ENCODE results near the gene NCMAP. TPM values are rescaled to one million over a fixed set of nuclear protein-coding genes. Genes with fewer than 3 reads are reported as not detected.
A peak's percentile ranks its signal among the peaks of the same experiment; 100 is the strongest.
"Not testable (repeated sequence)": the region's sequence is repeated elsewhere in the genome, so short reads cannot be mapped to it uniquely, and the experiment has no call there.

Gene NCMAP
- total RNA-seq, 2 experiments from 2014 or later, result not detected

DNA sequence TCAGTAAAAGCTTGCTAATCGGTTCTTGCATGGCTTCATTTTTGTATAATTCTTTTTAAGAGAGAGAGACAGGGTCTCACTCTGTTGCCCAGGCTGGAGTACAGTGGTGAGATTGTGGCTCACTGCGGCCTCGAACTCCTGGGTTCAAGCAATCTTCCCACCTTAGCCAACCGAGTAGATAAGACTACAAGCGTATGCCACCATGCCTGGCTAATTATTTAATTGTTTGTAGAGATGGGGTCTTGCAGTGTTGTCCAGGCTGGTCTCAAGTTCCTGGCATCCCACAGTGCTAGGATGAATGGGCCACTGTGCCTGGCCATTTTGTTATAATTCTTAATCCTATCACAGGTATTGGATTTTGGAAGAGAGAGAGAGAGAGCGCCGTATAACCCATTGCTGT, 29.8 kb upstream of the NCMAP start:
- no peak overlapping the region for H3K27ac Mint-ChIP-seq
- H3K4me3 Mint-ChIP-seq, result no peak overlapping the region
- POLR2A ChIA-PET, result interaction anchor here (0.7 to 4.7 kb wide), 6 partner anchors 7 to 117 kb away, joined by 3 to 52 read pairs (median 7); partner anchors contain the start of genes NIPAL3, RCAN3 and STPG1
- no peaks in the 10 kb centered on the region for H3K27me3 Mint-ChIP-seq
- CTCF ChIA-PET, result interaction anchor here (0.7 to 7.2 kb wide), 20 partner anchors 8 to 134 kb away, joined by 3 to 77 read pairs (median 5); partner anchors contain the start of genes NIPAL3, RCAN3, SRRM1 and STPG1
- peaks cover 23% of the 10 kb centered on the region for H3K4me1 Mint-ChIP-seq
- no peaks in the 10 kb centered on the region for H3K9me3 Mint-ChIP-seq
- peaks cover 27% of the 10 kb centered on the region for H3K36me3 Mint-ChIP-seq (ENCODE audit: low read depth)
- DNase-seq, result no peak

GRCh38 chr1:24526940-24527542, 28.8 kb upstream of the NCMAP start:
- H3K9me3 Mint-ChIP-seq, result no peaks in the 10 kb centered on the region
- H3K27ac Mint-ChIP-seq, result peak overlapping the region; percentile 14
- no peaks in the 10 kb centered on the region for H3K27me3 Mint-ChIP-seq
- H3K36me3 Mint-ChIP-seq (ENCODE audit: low read depth), result peaks cover 34% of the 10 kb centered on the region
- ChIA-PET POLR2A (interaction anchor here (0.5 to 4.7 kb wide), 7 partner anchors 8 to 111 kb away, joined by 3 to 52 read pairs (median 4); partner anchors contain the start of genes NIPAL3 and RCAN3), CTCF (interaction anchor here (1.1 to 7.2 kb wide), 19 partner anchors 9 to 143 kb away, joined by 3 to 77 read pairs (median 6); partner anchors contain the start of genes NIPAL3, RCAN3, SRRM1 and STPG1)
- H3K4me3 Mint-ChIP-seq, result no peak overlapping the region
- H3K4me1 Mint-ChIP-seq, result peaks cover 25% of the 10 kb centered on the region
- peak; percentile 57 for DNase-seq

DNA sequence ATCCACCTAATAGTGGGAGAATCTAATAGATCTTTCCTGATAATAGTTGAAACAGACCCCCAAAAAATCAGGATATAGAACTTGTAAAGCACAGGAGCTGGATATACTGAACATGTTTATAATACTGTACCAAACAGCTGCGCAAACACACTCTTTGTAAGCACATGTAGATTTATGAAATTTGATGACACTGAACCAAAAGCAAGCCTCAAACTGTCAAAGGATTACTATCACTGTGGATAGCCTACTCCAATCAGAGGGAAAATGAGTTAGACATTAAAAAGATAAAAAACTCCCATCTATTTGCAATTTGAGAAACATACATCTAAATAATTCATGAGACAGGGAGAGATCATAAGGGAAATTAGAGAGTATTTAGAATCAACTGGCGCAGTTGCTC, 27.1 kb upstream of the NCMAP start:
- no peak for DNase-seq
- Mint-ChIP-seq H3K36me3 (ENCODE audit: low read depth) (peaks cover 33% of the 10 kb centered on the region), H3K4me1 (peaks cover 30% of the 10 kb centered on the region), H3K27ac (no peak overlapping the region), H3K27me3 (no peaks in the 10 kb centered on the region), H3K4me3 (no peak overlapping the region), H3K9me3 (no peaks in the 10 kb centered on the region)
- ChIA-PET POLR2A (interaction anchor here (1.3 kb wide), 1 partner anchor 27 kb away, joined by 3 read pairs; no protein-coding TSS in a partner anchor), CTCF (interaction anchor here (0.8 to 7.2 kb wide), 6 partner anchors 11 to 378 kb away, joined by 3 to 77 read pairs (median 12); partner anchors contain the start of genes NIPAL3, RCAN3 and STPG1)

GRCh38 chr1:24529292-24529691, 26.6 kb upstream of the NCMAP start:
- not testable (repeated sequence) for H3K9me3 Mint-ChIP-seq, H3K27me3 Mint-ChIP-seq, H3K27ac Mint-ChIP-seq, H3K4me3 Mint-ChIP-seq, DNase-seq
- POLR2A ChIA-PET, result interaction anchor here (1.3 kb wide), 1 partner anchor 28 kb away, joined by 3 read pairs; no protein-coding TSS in a partner anchor
- CTCF ChIA-PET, result interaction anchor here (1.0 to 7.2 kb wide), 3 partner anchors 26 to 379 kb away, joined by 5 to 77 read pairs (median 43); partner anchors contain the start of genes NIPAL3 and RCAN3
- peaks cover 35% of the 10 kb centered on the region for H3K4me1 Mint-ChIP-seq
- peaks cover 38% of the 10 kb centered on the region for H3K36me3 Mint-ChIP-seq (ENCODE audit: low read depth)

GRCh38 chr1:24535021-24535424, 20.9 kb upstream of the NCMAP start:
- peaks cover 67% of the 10 kb centered on the region for H3K36me3 Mint-ChIP-seq (ENCODE audit: low read depth)
- POLR2A ChIA-PET, result interaction anchor here (0.8 to 6.8 kb wide), 10 partner anchors 9 to 732 kb away, joined by 3 to 100 read pairs (median 7); partner anchors contain the start of genes NIPAL3, RCAN3, SRRM1 and STPG1

GRCh38 chr1:24535778-24536177, 20.1 kb upstream of the NCMAP start:
- Mint-ChIP-seq H3K4me1 (peaks cover 67% of the 10 kb centered on the region), H3K27me3 (no peaks in the 10 kb centered on the region), H3K9me3 (no peaks in the 10 kb centered on the region), H3K27ac (peak overlapping the region; percentile 98), H3K4me3 (peak overlapping the region; percentile 82), H3K36me3 (ENCODE audit: low read depth) (peaks cover 67% of the 10 kb centered on the region)
- ChIA-PET CTCF (interaction anchor here (0.8 to 2.8 kb wide), 13 partner anchors 9 to 386 kb away, joined by 3 to 25 read pairs (median 7); partner anchors contain the start of genes NIPAL3 and RCAN3), POLR2A (interaction anchor here (0.8 to 6.8 kb wide), 13 partner anchors 10 to 733 kb away, joined by 3 to 100 read pairs (median 5); partner anchors contain the start of genes NIPAL3, RCAN3, SRRM1 and STPG1)
- DNase-seq, result no peak

More at GRCh38 chr1:24535021-24535424, 20.9 kb upstream of the NCMAP start:
- Mint-ChIP-seq H3K27ac (peak overlapping the region; percentile 98), H3K4me1 (peaks cover 60% of the 10 kb centered on the region), H3K27me3 (no peaks in the 10 kb centered on the region), H3K4me3 (peak overlapping the region; percentile 82), H3K9me3 (no peaks in the 10 kb centered on the region)
- peak; percentile 79 for DNase-seq
- CTCF ChIA-PET, result interaction anchor here (0.8 to 2.8 kb wide), 11 partner anchors 8 to 385 kb away, joined by 3 to 25 read pairs (median 7); partner anchors contain the start of genes NIPAL3 and RCAN3

DNA sequence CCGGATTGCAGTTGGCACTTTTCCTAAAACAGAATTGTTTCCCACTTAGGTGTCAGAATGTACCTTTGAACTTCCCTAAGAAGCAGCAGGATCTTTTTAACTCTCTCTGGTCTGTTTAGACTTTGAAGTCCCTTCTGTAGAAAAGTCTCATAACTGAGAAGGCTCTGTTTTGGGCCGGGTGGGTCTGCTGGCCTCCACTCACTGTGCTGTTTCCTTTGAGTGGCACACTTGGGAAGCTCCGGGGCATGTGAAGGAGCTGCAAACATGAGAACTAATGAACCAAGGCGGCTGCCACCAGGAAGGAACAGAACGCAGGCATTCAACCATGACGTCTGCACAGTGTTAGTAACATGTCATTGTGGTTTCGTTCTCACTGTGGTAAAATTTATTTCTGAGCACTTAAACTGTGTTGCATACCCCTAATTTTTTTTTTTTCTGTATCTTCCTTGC, 19.5 kb upstream of the NCMAP start:
- ChIA-PET CTCF (interaction anchor here (0.9 to 2.8 kb wide), 10 partner anchors 10 to 386 kb away, joined by 3 to 25 read pairs (median 8); partner anchors contain the start of genes NIPAL3 and RCAN3), POLR2A (interaction anchor here (0.9 to 6.8 kb wide), 8 partner anchors 32 to 346 kb away, joined by 4 to 100 read pairs (median 10); partner anchors contain the start of genes NIPAL3, RCAN3, SRRM1 and STPG1)
- Mint-ChIP-seq H3K27me3 (no peaks in the 10 kb centered on the region), H3K9me3 (no peaks in the 10 kb centered on the region), H3K4me3 (peak overlapping the region; percentile 73), H3K36me3 (ENCODE audit: low read depth) (peaks cover 63% of the 10 kb centered on the region), H3K4me1 (peaks cover 74% of the 10 kb centered on the region), H3K27ac (peak overlapping the region; percentile 98)
- peak; percentile 75 for DNase-seq

GRCh38 chr1:24540051-24540905, 15.6 kb upstream of the NCMAP start:
- H3K9me3 Mint-ChIP-seq, result no peaks in the 10 kb centered on the region
- H3K4me1 Mint-ChIP-seq, result peaks cover 77% of the 10 kb centered on the region
- no peaks in the 10 kb centered on the region for H3K27me3 Mint-ChIP-seq
- POLR2A ChIA-PET, result interaction anchor here (0.7 to 2.7 kb wide), 11 partner anchors 34 to 124 kb away, joined by 3 to 14 read pairs (median 6); partner anchors contain the start of genes NIPAL3 and RCAN3
- peak; percentile 3 for DNase-seq
- CTCF ChIA-PET, result interaction anchor here (0.8 to 4.8 kb wide), 19 partner anchors 10 to 390 kb away, joined by 3 to 28 read pairs (median 4); partner anchors contain the start of gene NIPAL3
- peak overlapping the region; percentile 44 for H3K4me3 Mint-ChIP-seq
- H3K27ac Mint-ChIP-seq, result peak overlapping the region; percentile 81
- peaks cover 42% of the 10 kb centered on the region for H3K36me3 Mint-ChIP-seq (ENCODE audit: low read depth)

DNA sequence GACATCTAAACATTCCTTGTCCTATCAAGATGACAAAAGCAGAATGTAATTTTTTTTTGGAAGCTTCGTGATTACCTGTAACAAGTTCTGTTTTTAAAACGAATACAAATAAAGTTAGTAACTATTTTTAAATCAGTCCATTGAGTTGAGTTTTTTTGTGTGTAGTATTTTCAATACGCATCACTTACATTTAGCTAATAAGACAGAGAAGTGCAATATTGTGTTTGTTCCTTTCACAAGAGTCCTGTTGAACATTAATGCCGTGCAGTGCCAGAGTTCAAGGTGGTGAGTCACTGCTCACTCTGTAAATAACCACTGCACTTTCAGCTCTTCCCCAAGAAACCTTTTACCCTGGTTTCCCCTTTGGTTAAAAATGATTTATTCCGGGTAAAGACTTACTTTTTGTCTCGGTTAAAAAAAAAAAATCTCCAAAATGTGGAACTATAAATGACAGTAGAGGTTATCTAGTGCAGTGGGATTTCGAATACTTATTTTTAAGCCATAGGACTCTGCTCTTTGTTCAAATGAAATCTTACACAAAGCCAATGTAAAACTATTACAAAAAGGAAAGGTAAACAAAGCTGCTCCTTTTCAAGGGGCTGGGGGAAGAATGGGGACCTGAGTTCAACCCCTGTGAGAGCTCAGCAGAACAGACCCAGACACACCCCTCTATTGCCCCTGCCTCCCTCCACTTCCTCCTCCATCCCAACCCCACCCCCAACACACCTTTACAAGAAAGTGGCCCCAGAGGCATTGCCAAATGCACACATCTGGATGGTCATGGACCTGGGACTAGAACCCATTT, 14.8 kb upstream of the NCMAP start:
- H3K27me3 Mint-ChIP-seq, result no peaks in the 10 kb centered on the region
- DNase-seq, result peak; percentile 45
- H3K27ac Mint-ChIP-seq, result peak overlapping the region; percentile 81
- CTCF ChIA-PET, result interaction anchor here (0.8 to 4.8 kb wide), 23 partner anchors 9 to 391 kb away, joined by 3 to 28 read pairs (median 4); partner anchors contain the start of gene NIPAL3
- peak overlapping the region; percentile 44 for H3K4me3 Mint-ChIP-seq
- POLR2A ChIA-PET, result interaction anchor here (0.7 to 2.7 kb wide), 9 partner anchors 23 to 125 kb away, joined by 3 to 14 read pairs (median 8); partner anchors contain the start of genes NIPAL3 and RCAN3
- H3K9me3 Mint-ChIP-seq, result no peaks in the 10 kb centered on the region
- peaks cover 74% of the 10 kb centered on the region for H3K4me1 Mint-ChIP-seq
- H3K36me3 Mint-ChIP-seq (ENCODE audit: low read depth), result peaks cover 34% of the 10 kb centered on the region

GRCh38 chr1:24541711-24542346, 14.1 kb upstream of the NCMAP start:
- H3K4me1 Mint-ChIP-seq, result peaks cover 66% of the 10 kb centered on the region
- peaks cover 27% of the 10 kb centered on the region for H3K36me3 Mint-ChIP-seq (ENCODE audit: low read depth)
- H3K4me3 Mint-ChIP-seq, result no peak overlapping the region
- no peaks in the 10 kb centered on the region for H3K9me3 Mint-ChIP-seq
- ChIA-PET POLR2A (interaction anchor here (1.2 to 2.7 kb wide), 8 partner anchors 23 to 129 kb away, joined by 3 to 14 read pairs (median 9); partner anchors contain the start of genes NIPAL3, RCAN3 and STPG1), CTCF (interaction anchor here (1.1 to 4.8 kb wide), 14 partner anchors 15 to 293 kb away, joined by 3 to 28 read pairs (median 4); partner anchors contain the start of gene NIPAL3)
- peak; percentile 47 for DNase-seq
- H3K27ac Mint-ChIP-seq, result peak overlapping the region; percentile 81
- no peaks in the 10 kb centered on the region for H3K27me3 Mint-ChIP-seq

DNA sequence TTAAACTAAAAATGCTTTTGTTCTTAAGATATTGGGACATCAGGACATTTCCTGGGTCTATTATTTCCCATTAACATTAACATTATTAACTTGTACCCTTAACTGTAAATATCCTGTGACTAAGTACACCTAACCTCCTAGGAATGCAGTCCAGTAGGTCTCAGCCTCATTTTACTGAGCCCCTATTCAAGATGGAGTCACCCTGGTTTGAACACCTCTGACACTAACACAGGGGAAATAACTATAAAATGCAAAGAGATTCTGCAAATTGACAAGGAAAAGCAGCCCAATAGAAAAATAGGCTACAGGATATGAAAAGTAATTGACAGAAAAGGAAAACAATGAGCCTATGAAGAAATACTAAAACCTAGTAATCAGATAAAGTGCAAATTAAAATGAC, 11.6 kb upstream of the NCMAP start:
- Mint-ChIP-seq H3K27ac (no peak overlapping the region), H3K4me3 (no peak overlapping the region), H3K27me3 (peaks cover 4% of the 10 kb centered on the region), H3K9me3 (no peaks in the 10 kb centered on the region), H3K36me3 (ENCODE audit: low read depth) (peaks cover 11% of the 10 kb centered on the region), H3K4me1 (peaks cover 50% of the 10 kb centered on the region)
- POLR2A ChIA-PET, result no interaction called here
- no peak for DNase-seq
- CTCF ChIA-PET, result interaction anchor here (1.0 to 4.8 kb wide), 3 partner anchors 43 to 129 kb away, joined by 3 to 28 read pairs (median 3); partner anchors contain the start of gene NIPAL3
